ENCODE results near the gene SETD2.

The SETD2 gene

DNA sequence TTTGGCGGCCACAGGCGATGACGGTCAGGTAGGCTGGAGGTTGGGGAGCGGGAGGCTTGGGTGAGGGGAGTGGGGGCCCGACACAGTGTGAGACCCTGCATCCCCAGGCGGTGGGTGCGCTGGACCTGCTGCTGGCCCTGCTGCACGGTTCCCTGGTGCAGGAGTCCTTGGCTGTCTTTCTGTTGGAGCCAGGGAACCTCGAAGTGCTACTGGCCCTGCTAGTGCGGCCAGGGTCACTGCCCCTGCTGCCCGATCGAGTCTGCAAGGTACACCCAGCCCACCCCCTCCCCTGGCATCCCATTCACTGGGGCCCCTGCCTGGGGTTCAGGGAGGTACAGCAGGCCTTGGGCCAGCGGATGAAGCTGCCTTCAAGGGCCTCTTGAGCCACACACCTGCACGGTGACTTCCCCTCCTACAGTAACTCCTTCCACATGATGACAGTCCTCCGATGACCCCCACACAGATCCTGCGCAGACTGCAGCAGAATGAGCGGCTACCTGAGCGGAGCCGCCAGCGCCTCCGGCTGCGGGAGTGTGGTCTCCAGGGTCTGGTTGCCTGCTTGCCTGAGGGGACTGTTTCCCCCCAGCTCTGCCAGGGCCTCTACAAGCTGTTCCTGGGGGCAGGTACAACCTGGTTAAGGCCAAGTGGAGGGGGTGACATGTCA is 164.9 kb downstream of the SETD2 start:
- DNase-seq (ENCODE audit: low spot score), result no peak

DNA sequence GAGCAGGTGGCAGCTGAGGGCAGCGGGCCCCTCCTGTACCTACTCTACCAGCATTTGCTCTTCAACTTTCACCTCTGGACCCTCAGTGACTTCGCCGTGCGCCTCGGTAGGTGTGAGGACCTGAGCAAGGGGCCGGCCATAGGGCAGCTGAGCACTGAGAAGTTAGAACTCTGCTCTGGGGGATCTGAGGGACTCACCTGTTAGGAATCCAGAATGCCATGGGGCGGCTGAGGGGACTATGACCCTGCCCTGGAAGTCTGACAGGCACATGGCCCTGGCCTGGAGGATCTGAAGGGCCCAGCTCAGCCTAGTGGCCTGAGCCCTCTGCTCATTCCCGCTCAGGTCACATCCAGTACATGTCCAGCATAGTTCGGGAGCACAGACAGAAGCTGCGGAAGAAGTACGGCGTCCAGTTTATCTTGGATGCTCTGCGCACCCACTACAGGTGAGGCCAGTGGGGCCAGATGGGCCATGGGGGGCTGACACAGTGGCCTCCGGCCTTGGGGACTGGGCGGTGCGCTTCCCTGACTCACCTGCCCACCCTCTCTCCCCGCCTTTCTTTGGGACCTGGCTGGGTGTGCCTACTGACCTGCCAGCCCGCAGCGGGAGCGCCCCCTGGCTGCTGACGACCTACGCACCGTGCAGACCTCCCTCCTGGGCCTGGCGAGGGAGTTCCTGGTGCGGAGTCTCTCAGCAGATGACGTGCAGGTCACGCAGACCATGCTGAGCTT is 165.6 kb downstream of the SETD2 start:
- peak; percentile 44 for DNase-seq (ENCODE audit: low spot score)

DNA sequence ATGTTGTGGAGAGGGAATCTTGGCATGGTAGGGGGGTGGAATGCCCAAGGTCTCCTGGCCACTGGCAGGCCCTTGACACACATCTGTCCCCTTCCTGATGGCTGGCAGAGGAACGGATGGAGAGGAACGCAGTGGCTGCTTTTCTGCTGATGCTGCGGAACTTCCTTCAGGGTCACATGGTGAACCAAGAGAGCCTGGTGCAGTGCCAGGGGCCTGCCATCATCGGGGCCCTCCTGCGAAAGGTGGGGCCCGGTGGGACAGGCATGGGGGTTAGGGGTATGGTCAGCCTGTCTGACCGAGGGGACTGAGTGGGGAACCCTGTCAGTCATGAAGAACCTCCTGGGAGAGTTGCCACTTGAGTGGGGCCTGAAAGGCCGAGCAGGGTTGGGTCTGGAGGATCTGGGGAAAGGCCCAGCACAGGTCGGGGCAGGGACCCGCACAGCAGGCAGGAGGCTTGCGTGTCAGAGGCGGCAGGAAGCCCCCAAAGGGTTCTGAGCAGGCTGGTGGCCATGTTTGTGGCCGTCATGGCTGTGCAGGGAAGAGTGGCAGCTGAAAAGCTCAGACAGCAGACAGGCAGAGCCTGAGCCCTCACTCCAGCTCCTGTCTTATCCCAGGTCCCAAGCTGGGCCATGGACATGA is 166.3 kb downstream of the SETD2 start:
- DNase-seq (ENCODE audit: low spot score), result no peak

DNA sequence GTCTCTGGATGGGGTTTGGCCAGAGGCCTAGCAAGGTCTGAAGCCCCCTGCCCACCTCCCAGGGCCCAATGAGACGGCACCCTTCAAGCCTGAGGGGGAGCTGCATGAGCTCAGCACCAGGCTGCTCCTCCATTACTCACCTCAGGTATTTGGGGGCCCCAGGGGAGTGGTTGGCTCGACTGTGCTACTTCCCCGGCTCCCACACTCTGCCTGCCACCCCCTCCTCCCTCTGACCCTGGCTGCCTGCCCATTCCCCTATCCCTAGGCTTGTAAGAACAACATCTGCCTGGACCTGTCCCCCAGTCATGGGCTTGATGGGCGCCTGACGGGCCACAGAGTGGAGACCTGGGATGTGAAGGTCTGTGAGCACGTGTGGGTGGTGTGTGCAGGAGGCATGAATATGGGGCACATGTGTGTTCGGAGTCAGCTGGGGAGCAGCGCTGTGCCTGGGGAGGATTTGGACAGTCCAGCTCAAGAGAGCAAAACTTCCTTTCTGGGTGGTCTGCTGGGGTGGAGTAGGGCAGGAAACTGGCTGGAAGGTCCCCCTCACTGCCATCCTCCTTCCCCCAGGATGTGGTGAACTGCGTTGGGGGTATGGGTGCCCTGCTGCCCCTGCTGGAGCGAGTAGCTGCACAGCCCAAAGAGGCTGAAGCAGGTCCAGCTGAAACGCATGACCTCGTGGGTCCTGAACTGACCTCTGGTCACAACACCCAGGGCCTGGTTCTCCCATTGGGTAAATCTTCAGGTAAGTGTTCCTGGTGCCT is 167.0 kb downstream of the SETD2 start:
- DNase-seq (ENCODE audit: low spot score), result no peak

DNA sequence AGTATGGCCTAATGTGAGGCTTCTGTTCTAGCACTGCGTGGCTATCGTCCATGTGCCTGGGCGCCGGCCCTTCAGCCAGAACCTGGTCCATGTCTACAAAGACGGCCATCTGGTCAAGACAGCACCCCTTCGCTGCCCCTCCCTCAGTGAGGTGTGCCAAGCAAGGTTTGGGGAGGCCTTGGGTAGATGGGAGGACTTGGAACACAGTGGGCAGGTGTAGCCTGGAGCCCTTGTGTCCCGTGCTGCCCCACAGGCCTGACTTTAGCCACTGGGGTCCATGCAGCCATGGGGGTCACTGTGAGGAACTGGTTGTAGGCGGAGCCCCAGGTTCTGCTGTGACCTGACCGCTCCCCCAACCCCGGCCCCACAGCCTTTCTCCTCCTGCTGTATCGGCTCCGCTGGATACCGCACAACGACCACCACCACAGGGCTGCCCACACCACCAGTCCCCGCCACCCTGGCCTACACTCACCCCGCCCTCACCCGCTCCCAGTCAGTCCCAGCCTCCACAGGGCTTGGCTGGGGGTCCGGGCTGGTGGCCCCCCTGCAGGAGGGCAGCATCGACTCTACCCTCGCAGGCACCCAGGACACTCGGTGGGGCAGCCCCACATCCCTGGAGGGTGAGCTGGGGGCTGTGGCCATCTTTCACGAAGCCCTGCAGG is 167.9 kb downstream of the SETD2 start:
- DNase-seq (ENCODE audit: low spot score), result no peak

DNA sequence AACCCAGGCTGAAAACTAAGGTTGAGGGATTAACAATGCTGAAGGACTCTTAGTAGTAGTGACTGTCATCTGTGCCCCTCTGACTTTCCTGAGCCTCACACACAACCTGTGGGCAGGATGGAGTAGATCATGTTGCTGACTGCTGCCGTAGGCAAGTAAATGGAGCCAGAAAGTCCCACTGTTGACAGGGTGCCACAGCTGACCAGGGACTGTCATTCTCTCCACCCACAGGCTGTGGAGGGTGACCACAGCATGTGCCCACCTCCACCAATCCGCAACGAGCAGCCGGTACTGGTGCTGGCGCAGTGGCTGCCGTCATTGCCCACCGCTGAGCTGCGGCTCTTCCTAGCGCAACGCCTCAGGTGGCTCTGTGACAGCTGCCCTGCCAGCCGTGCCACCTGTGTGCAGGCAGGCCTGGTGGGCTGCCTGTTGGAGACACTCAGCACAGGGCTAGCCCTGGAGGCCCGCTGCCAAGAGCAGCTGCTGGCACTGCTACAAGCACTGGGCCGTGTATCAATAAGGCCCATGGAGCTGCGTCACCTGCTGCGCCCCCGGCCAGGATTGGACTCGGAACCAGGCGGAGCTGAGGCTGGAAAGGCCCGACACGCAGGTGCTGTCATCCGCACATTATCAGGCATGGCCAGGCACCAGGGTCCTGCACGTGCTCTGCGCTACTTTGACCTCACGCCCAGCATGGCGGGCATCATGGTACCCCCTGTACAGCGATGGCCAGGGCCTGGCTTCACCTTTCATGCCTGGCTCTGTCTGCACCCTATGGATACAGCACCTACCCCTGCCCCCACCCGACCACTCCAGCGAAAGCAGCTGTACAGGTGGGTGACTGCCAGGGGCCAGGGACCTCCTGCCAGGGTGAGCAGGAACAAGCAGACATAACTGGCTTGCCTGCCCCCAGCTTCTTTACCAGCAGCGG is 168.8 kb downstream of the SETD2 start:
- no peak for DNase-seq (ENCODE audit: low spot score)

DNA sequence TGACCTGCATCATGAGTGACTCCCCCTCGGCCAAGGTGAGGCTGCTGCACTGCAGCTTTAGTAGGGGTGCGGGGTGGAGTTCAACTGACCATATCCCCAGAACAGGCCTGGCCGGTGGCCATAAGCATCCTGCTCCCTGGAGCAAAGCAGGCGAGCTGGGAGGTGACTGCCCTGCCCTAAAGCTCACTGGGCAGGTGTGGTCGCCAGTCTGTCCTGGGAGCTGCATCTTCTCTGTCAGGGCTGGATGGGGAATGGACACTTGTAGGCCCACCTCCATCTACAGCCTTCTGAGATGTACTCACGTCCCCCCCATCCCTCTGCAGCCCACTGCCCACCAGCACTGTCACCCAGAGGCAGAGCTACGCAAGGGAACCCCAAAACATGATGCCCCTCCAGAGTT is 169.9 kb downstream of the SETD2 start:
- no peak for DNase-seq (ENCODE audit: low spot score)

DNA sequence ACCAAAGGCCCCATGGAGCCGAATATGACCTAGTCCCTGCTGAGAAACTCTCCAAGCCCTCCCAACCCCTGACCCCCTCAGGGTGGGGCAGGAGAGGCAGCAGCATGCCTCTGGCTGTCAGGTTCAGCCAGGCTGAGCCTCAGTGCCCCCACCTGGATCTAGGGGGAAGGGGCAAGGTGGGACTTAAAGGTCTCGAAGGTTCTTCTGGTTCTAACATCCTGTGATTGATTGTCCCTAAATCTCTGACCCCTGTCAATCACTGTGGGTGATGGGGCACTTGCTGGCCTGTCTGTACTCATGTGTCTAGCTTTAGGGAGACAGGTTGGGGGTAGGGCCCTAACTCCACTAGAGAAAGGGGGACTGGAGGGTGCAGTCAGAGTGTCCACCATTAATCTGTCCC is 170.6 kb downstream of the SETD2 start:
- no peak for DNase-seq (ENCODE audit: low spot score)

DNA sequence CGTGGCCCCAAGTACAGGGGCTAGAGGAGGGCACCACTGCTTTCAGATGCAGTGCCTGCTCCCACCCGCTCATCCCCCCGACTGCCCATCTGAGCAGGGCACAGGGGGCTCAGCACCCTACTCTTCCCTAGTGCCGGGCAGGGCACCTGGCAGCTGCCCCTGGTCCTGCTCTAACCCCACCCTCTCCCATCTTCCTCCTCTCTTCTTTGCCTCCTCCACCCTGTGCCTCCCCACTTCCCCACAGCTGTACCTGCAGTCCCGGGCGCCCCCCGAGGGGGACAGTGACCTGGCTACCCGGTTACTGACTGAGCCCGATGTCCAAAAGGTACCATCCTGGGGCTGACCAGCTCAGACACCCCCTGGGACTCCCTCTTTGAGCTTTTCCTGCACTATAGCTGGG is 171.7 kb downstream of the SETD2 start:
- no peak for DNase-seq (ENCODE audit: low spot score)

DNA sequence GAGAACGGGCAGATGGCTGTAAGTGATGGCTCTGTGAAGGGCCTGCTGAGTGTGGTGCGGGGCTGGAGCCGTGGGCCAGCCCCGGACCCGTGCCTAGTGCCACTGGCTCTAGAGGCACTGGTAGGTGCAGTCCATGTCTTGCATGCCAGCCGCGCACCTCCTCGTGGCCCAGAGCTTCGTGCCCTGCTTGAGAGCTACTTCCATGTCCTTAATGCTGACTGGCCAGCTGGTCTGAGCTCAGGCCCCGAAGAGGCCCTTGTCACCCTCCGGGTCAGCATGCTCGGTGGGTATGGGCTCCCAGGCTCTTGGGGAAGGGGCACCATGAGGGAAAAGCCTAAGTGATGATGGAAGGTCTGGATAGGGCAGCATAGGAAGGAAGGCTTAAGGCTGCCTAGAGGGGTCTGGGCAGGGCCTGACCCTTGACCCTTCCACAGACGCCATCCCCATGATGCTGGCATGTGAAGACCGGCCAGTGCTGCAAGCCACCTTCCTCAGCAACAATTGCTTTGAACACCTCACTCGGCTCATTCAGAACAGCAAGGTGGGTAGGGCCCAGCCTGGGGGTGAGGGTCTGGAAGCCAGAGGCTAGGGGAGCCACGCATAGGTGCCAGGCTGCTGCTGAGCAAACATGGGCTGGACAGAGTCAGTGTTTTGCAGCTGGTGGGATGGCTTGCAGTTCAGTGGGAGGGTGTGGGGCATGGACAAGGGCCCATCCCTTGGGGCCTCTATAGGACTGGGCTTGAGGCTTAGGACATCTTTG is 172.3 kb downstream of the SETD2 start:
- no peak for DNase-seq (ENCODE audit: low spot score)

DNA sequence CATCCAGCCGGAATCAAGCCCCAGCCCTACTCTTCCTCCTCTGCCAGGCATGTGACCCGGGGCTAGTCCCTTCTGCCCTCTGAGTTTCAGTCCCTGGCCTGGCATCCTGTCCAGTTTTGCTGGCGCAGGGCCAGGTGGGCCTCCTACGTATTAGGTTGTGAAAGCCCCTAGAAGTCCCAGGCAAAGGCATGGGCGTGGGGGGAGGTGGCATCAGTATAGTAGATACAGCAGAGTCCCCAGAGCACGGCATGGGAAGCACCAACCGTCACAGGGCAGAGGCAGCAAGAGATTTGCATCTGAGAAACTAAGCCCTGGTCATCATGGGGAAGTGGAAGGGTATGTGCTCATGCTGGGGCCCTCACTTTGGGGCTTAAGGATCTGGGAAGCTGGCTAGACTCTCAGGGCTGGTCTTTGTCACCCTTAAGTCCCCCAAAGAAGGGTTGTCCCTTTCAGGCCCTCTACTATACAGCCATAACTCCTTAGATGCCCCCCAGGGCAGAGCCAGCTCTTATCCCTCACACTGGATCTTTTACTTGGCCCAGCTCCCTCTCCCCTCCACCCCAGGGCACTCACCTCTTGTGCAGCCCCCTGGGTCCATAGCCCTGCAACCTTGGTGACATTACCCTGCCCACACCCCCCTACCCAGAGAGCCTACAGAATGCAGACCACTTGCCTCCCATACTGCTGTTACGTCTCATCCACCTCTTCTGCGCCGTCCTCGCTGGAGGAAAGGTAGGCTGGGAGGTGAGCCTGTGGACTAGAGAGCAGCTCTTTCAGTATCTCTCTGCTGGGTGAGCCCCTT is 173.1 kb downstream of the SETD2 start:
- DNase-seq (ENCODE audit: low spot score), result no peak

DNA sequence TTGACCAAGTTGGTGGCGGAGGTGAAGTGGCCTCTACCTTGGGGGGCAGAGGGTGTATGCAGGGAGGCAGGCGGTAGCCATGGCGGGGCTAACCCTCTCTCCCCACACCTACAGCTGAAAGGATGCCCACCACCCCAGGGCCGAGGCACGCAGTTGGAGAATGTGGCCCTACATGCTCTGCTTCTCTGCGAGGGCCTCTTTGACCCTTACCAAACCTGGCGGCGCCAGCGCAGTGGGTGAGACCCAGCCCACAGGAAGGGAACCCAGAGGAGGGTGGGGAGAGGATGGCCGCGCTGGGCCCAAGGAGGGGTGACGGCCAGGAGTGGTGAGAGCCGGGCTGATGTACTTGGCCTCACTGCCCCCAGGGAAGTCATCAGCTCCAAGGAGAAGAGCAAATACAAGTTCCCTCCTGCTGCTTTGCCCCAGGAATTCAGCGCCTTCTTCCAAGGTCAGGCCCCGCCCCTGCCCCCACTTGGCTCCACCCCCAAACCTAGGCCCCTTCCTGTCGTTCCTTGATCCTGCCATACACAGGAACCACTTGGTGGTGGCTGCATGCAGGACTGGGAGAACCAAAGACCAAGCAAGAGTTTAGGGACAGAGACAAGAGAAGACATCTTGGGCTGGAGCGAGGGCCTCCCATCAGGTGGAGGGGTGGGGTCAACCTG is 174.6 kb downstream of the SETD2 start:
- no peak for DNase-seq (ENCODE audit: low spot score)

DNA sequence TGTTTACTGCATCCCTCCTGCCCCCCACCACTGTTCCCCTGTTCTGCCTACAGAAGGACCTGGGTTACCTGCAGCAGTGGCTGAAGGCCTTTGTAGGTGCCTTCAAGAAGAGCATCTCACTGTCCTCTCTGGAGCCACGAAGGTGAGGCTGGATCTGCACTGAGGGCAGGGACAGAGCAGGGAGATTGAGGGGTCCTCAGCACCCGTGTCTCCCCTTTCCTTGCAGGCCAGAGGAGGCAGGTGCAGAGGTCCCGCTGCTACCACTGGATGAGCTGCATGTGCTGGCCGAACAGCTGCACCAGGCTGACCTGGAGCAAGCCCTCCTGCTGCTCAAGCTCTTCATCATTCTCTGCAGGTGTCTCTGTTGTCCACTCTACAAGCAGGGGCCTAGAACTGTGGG is 175.3 kb downstream of the SETD2 start:
- no peak for DNase-seq (ENCODE audit: low spot score)

DNA sequence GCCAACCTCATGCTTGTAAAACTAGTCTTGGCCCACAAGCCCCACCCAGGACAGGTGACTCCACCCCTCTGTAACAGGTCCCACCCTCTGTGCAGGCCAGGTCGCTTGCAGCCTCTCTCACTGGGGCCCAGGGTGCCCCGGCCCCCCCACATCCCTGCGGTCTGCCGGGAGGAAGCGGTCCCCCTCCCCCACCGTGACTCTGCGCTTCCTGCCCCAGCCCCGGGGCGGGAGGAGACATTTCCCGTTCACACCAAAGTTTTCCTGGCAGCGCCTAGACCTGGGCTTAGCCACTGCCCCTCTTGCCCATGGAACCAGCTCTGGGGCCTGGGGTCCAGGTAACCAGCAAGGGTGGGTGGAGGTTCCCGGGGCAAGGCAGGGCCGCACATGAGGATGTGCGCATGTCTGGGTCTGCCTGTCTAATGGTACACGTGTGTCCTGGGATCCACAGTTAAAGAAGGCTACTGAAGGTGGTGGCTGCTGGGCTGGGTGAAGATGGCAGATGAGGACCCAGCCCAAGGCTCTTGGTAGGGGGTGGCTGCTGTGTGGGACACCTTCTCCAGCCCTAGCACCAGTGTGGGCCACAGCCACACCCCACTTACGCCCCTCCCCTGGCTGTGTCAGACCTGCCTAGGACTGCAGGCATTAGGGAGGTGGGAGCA is 176.0 kb downstream of the SETD2 start:
- DNase-seq (ENCODE audit: low spot score), result peak; percentile 69

DNA sequence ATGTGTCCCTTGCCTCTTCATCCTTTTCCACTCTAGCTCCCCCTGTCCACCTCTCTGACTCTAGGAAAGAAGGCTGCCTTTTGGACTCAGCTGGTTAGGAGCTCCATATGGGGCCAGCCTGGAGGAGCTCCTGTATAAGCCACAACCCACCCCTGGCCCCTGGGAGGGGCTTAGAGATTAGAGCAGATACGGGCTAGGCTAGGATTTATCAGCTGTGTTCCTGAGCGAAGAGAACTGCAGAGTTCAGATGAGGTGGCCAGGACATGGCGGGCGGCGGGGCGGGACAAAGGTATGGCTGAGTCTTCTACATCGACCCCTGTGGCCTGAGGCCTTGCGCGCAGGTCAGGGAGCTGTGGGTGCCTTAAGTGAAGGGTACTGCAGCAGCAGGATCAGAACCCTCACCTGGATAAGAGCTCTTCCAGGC is 176.6 kb downstream of the SETD2 start:
- DNase-seq (ENCODE audit: low spot score), result no peak

DNA sequence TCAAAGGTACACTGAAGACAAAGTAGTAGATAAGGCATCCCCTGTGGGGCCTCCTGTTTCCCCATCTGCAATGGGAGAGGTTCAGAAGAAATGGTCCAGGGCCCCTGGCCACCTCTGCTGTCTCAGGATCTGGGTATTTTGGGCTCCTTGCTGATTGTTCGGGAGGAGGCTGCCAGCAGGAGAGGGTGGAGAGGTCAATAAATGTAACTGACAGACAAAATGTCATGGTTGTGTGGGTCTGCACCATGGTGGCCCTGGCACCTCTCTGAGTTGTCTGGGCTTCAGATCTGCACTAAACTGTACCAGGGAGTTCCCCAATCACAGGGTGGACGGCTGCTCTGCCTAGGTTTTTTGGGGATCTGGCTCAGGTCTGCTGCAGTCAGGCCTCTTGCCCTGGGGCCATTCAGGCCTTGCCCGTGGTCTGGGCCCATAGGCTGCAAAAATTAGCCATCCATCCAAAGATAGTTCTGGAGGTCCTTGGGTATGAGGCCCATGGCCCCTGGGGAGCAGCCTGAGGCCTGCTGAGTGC is 177.1 kb downstream of the SETD2 start:
- DNase-seq (ENCODE audit: low spot score), result no peak

DNA sequence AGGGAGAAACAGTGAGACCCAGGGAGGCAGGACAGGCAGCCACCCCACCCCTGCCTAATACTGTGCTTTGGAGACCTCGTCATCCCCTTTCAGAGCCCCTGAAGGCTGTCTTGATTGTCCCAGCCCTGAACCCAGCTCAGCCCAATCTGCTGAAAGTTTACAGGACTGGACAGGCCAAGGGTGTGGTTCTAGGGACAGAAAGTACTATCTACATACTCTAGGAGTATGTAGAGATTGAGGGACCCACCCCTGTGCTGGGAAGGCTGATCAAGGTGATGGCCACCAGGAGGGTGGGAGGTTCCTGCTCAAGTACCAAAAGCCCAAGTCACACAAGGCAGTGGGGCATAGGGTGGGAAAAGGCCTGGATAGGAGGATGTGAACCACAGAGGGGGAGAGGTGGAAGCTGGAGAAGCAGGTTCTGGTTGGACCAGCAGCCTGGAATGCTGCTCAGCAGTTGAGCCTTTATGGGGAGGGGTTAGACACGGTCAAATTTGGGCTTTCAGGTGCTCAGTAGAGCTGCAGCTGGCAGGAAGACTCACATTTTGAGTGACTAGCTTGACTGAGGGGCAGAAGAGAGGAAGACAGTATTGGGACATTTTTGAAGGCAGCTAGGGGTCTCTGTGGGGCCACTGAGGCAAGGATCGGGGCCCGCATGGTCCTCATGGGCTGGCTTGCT is 177.7 kb downstream of the SETD2 start:
- no peak for DNase-seq (ENCODE audit: low spot score)

Measured in kidney capillary endothelial cell (primary cell).